SK-N-SH (cell line): Measurements from ENCODE around the gene SNX15.

Experiments used
- NFIC ChIP-seq: IDR thresholded peaks from 2 replicates; pipeline ENCODE4 v1.4.0; 2012; ENCODE audit warnings: borderline replicate concordance
- YY1 ChIP-seq: IDR thresholded peaks from 2 replicates; pipeline ENCODE4 v1.4.0; 2012; ENCODE audit warnings: low read depth, mild to moderate bottlenecking
- TF ChIP-seq, protein P1 (sequence below): IDR thresholded peaks from 2 replicates; pipeline ENCODE4 v1.4.0; 2012; ENCODE audit warnings: low read depth

DNA sequence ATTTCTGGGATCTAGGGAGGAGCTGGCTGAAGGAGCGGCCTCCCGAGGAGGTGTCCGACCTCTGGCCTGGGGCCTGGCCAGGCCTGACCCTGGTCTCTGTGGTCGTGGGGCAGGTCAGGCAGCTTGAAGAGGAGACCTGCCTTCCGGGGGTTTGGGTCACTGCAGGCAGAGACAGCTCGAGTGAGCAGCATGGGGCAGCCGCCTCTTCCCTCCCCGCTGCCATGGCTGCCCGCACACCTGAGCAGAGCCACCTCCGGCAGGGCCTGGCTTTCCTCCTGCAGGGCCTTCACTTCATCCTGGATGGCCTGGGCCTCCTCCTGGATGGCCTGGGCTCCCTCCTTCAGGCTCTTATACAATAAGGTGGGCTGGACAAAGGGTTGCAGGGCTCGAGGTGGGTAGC is 39.1 kb downstream of the SNX15 start:
- TF ChIP-seq, protein P1, sequence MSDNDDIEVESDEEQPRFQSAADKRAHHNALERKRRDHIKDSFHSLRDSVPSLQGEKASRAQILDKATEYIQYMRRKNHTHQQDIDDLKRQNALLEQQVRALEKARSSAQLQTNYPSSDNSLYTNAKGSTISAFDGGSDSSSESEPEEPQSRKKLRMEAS: no peak
- no peak for TF ChIP-seq NFIC
- no peak for TF ChIP-seq YY1
